ENCODE results near the gene APEX1. TPM values are rescaled to one million over a fixed set of nuclear protein-coding genes. Genes with fewer than 3 reads are reported as not detected.

The APEX1 gene
- total and polyA plus RNA-seq, 12 donors, result 94.1 to 304 (median 158) TPM

GRCh38 chr14:20485900-20486299 is 30.9 kb downstream of the APEX1 start:
- 67 to 74% (median 68%) methylated on average over 7 of the region's 7 CpGs for WGBS, 4 donors
- no peak overlapping the region for H3K4me3 ChIP-seq
- no peak overlapping the region for H3K27ac ChIP-seq
- intact Hi-C loops (cut with DNase I), result no loop called here
- H3K4me1 ChIP-seq (replicated peaks in 1 of 2), result no peaks in the 10 kb centered on the region
- no peaks in the 10 kb centered on the region for H3K9me3 ChIP-seq (replicated peaks in 1 of 3)
- no peaks in the 10 kb centered on the region for H3K27me3 ChIP-seq
- no peaks in the 10 kb centered on the region for H3K36me3 ChIP-seq (replicated peaks in 1 of 2)
- no peak for DNase-seq
- TF ChIP-seq POLR2A (IDR thresholded peaks at IDR 0.05) (no peak), CTCF (IDR thresholded peaks at IDR 0.05) (no peak)

DNA sequence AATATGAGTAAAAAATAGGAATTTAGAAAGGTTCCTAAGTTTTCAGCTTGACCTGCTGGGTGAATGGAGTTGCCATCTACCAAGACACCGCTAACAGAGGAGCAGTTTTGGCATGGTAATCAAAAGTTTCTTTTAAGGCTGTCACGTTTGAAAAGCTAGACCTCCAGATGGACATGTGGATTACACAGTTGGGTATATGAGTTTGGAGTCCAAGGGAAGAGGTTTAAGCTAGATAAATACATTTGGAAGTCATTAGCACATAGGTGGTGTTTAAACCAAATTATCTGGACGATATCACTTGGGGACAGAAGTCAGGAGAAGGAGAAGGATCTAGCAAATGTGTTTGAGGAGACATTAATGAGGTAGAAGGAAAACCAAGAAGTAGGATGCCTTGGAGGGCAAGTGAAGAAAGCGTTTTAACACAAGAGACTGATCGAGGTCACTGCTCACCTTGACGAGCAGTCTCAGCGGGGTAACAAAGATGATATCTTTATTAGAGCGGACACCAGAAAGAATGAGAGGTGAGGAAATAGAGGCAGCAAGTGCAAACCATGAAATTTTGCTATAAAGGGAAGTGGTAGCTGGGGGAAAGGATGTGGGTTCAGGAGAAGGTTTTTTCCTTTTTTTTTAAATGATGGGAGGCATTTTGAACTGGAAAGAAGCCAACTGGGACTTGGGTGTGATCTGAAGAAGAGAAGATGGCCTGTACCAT is 31.8 kb downstream of the APEX1 start:
- no peaks in the 10 kb centered on the region for H3K9me3 ChIP-seq (replicated peaks in 1 of 3)
- DNase-seq, result no peak
- TF ChIP-seq POLR2A (IDR thresholded peaks at IDR 0.05), result no peak
- no peak for TF ChIP-seq CTCF (IDR thresholded peaks at IDR 0.05)
- no peak overlapping the region for H3K4me3 ChIP-seq
- H3K4me1 ChIP-seq (replicated peaks in 1 of 2), result no peaks in the 10 kb centered on the region
- H3K27me3 ChIP-seq, result no peaks in the 10 kb centered on the region
- H3K36me3 ChIP-seq (replicated peaks in 1 of 2), result no peaks in the 10 kb centered on the region
- no peak overlapping the region for H3K27ac ChIP-seq
- WGBS, 4 donors, result 65 to 76% (median 68%) methylated on average over 8 of the region's 8 CpGs
- intact Hi-C loops (cut with DNase I), result no loop called here

- H3K9me3 ChIP-seq (replicated peaks in 1 of 3), result no peaks in the 10 kb centered on the region
- no peak for DNase-seq
- no peak for TF ChIP-seq POLR2A (IDR thresholded peaks at IDR 0.05)
- no peak for TF ChIP-seq CTCF (IDR thresholded peaks at IDR 0.05)
- H3K36me3 ChIP-seq (replicated peaks in 1 of 2), result no peaks in the 10 kb centered on the region
- no peak overlapping the region for H3K4me3 ChIP-seq
- H3K27ac ChIP-seq, result no peak overlapping the region
- H3K27me3 ChIP-seq, result no peaks in the 10 kb centered on the region
- intact Hi-C loops (cut with DNase I), result no loop called here
- no peaks in the 10 kb centered on the region for H3K4me1 ChIP-seq (replicated peaks in 1 of 2)
Measured at GRCh38 chr14:20487396-20487725, 32.3 kb downstream of the APEX1 start.

DNA sequence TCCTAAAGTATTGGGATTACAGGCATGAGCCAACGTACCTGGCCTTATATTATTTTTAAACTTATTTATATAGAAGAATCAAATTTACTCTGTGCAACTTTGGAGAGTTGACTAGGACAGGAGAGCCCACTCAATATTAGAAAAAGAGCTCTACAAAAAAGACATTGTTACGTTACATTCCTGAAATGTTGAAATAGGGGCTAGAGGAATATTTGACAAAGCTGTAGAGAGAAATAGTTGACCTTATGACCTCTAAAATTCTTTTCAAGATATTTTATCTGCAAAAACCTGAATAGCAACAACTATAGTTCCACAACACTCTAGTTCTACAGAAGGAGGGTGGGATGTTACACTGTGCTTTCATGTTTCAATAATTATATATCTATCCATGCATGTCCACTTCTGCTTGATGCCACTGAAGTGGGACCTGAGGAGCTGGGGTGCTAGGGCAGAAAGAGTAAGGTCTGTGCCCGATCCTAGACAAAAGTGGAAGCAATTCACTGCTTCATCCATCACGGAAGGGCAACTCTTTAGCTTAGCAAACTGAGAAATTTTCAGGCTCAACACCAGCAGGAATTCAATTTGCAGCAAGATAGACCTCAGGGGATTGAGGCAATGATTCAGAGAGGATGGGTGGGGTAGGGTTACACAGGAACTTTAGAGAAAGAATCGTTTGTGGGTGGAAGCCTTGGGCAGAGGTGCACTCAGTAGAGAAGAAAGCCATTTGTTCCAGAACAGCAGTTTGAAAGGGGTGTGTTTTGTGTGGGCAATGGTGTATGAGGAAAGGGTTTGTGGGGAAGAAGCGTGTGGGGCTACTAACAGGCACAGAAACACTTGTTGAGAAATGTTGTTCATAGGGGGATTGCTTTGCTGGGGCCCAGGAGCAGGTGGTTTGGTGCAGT is 34.3 kb downstream of the APEX1 start:
- H3K36me3 ChIP-seq (replicated peaks in 1 of 2), result no peaks in the 10 kb centered on the region
- no peak overlapping the region for H3K4me3 ChIP-seq
- no peak for TF ChIP-seq CTCF (IDR thresholded peaks at IDR 0.05)
- no peaks in the 10 kb centered on the region for H3K9me3 ChIP-seq (replicated peaks in 1 of 3)
- WGBS, 4 donors, result 47 to 57% (median 53%) methylated on average over 6 of the region's 6 CpGs
- intact Hi-C loops (cut with DNase I), result no loop called here
- no peaks in the 10 kb centered on the region for H3K27me3 ChIP-seq
- DNase-seq, result no peak
- H3K27ac ChIP-seq, result no peak overlapping the region
- H3K4me1 ChIP-seq (replicated peaks in 1 of 2), result no peaks in the 10 kb centered on the region
